Fibroblast of gingiva (primary cell): ENCODE data around the gene ENOSF1.
"Not testable (repeated sequence)": the region's sequence is repeated elsewhere in the genome, so short reads cannot be mapped to it uniquely, and the experiment has no call there.

Experiments used
- DNase-seq: peaks from one replicate; pipeline ENCODE4 v3.0.0-alpha.2; 2011; ENCODE audit warnings: low read depth

The ENOSF1 gene

GRCh38 chr18:708096-708495, 4.3 kb downstream of the ENOSF1 start:
- no peak for DNase-seq

- DNase-seq, result no peak
Measured at GRCh38 chr18:706405-706804, 6.0 kb downstream of the ENOSF1 start.

GRCh38 chr18:703213-703967, 9.0 kb downstream of the ENOSF1 start:
- peak; percentile 86 for DNase-seq

GRCh38 chr18:697800-698199, 14.6 kb downstream of the ENOSF1 start:
- DNase-seq, result no peak

- DNase-seq, result no peak
Measured at GRCh38 chr18:697012-697411, 15.4 kb downstream of the ENOSF1 start.

- no peak for DNase-seq
Measured at GRCh38 chr18:693466-694187, 18.8 kb downstream of the ENOSF1 start.

GRCh38 chr18:692824-693223, 19.6 kb downstream of the ENOSF1 start:
- DNase-seq, result no peak

GRCh38 chr18:688323-688722, 24.1 kb downstream of the ENOSF1 start:
- no peak for DNase-seq

- DNase-seq, result no peak
Measured at GRCh38 chr18:686339-687111, 25.9 kb downstream of the ENOSF1 start.

- no peak for DNase-seq
Measured at GRCh38 chr18:685438-685837, 27.0 kb downstream of the ENOSF1 start.

- DNase-seq, result no peak
Measured at GRCh38 chr18:683531-683930, 28.9 kb downstream of the ENOSF1 start.

GRCh38 chr18:682833-683232, 29.6 kb downstream of the ENOSF1 start:
- no peak for DNase-seq

GRCh38 chr18:682416-682815, 30.0 kb downstream of the ENOSF1 start:
- not testable (repeated sequence) for DNase-seq

GRCh38 chr18:681985-682384, 30.4 kb downstream of the ENOSF1 start:
- DNase-seq, result no peak

- no peak for DNase-seq
Measured at GRCh38 chr18:680392-680791, 32.0 kb downstream of the ENOSF1 start.

- DNase-seq, result no peak
Measured at GRCh38 chr18:679516-679915, 32.9 kb downstream of the ENOSF1 start.

GRCh38 chr18:678482-679182, 33.8 kb downstream of the ENOSF1 start:
- DNase-seq, result no peak

GRCh38 chr18:677951-678381, 34.5 kb downstream of the ENOSF1 start:
- DNase-seq, result no peak

- DNase-seq, result no peak
Measured at GRCh38 chr18:677145-677544, 35.3 kb downstream of the ENOSF1 start.

GRCh38 chr18:676736-677135, 35.7 kb downstream of the ENOSF1 start:
- no peak for DNase-seq

GRCh38 chr18:676069-676468, 36.4 kb downstream of the ENOSF1 start:
- no peak for DNase-seq

GRCh38 chr18:675307-675706, 37.1 kb downstream of the ENOSF1 start:
- DNase-seq, result no peak
